Glutamatergic neuron (in vitro differentiated cells): ENCODE measurements around the gene SNRNP25. TPM values are rescaled to one million over a fixed set of nuclear protein-coding genes. Genes with fewer than 3 reads are reported as not detected.

Source experiments
- DNase-seq: peaks from one replicate; pipeline ENCODE4 v3.0.0; 2022
- H3K27ac Mint-ChIP-seq: one replicate; pipeline ENCODE4 v1.8.0; 2020; ENCODE audit warnings: mild to moderate bottlenecking, mixed read lengths, inconsistent platforms; ENCODE audit not compliant: unreplicated experiment
- H3K27me3 Mint-ChIP-seq: one replicate; pipeline ENCODE4 v1.8.0; 2020; ENCODE audit warnings: mild to moderate bottlenecking, moderate library complexity, mixed read lengths, inconsistent platforms; ENCODE audit not compliant: unreplicated experiment
- H3K36me3 Mint-ChIP-seq: one replicate; pipeline ENCODE4 v1.8.0; 2020; ENCODE audit warnings: mild to moderate bottlenecking, mixed read lengths, inconsistent platforms; ENCODE audit not compliant: unreplicated experiment
- H3K4me1 Mint-ChIP-seq: one replicate; pipeline ENCODE4 v1.8.0; 2020; ENCODE audit warnings: mild to moderate bottlenecking, low read depth, mixed read lengths, inconsistent platforms; ENCODE audit not compliant: unreplicated experiment
- H3K4me3 Mint-ChIP-seq: one replicate; pipeline ENCODE4 v1.8.0; 2020; ENCODE audit warnings: mild to moderate bottlenecking, mixed read lengths, inconsistent platforms; ENCODE audit not compliant: unreplicated experiment
- H3K9me3 Mint-ChIP-seq: one replicate; pipeline ENCODE4 v1.8.0; 2020; ENCODE audit warnings: mild to moderate bottlenecking, moderate library complexity, mixed read lengths, inconsistent platforms; ENCODE audit not compliant: unreplicated experiment
- total RNA-seq: library from RNA; stranded (reverse); fragmentation: NEBNext Ultra II Directional; extraction: Animal tissue kit (Norgen Biotek cat#: 25700); gene quantifications from one replicate; pipeline ENCODE4 v1.2.1, GENCODE V29; 2021; ENCODE audit not compliant: unreplicated experiment
- TF ChIP-seq, protein P1 (sequence below): fragments of 200-600 bp; sonication (generic); IDR thresholded peaks from one replicate; pipeline ENCODE4 v1.5.0; 2021; ENCODE audit not compliant: partially characterized antibody, unreplicated experiment

Gene SNRNP25
- total RNA-seq, 1 donor from 2014 or later = 21.5 TPM

DNA sequence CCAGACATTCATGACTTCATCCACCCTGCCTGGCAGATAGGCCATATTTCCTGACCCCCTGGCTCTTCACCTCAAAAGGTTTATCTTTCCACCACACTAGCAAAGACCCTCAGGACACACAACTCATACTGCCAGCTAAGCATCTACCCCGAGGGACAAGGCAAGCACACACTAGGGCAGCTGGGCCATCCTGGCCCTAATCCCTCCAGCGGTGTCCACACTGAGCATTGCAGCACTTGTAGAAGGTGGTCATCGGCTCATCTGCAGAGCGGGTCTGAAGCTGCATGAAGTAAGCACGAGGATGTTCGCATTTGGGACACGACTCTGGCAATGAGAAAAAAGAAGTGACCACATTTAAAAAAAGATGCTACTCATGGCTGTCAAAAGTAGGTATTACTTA, 6.4 kb upstream of the SNRNP25 start:
- Mint-ChIP-seq H3K36me3 (no peaks in the 10 kb centered on the region), H3K4me3 (no peak overlapping the region)

DNA sequence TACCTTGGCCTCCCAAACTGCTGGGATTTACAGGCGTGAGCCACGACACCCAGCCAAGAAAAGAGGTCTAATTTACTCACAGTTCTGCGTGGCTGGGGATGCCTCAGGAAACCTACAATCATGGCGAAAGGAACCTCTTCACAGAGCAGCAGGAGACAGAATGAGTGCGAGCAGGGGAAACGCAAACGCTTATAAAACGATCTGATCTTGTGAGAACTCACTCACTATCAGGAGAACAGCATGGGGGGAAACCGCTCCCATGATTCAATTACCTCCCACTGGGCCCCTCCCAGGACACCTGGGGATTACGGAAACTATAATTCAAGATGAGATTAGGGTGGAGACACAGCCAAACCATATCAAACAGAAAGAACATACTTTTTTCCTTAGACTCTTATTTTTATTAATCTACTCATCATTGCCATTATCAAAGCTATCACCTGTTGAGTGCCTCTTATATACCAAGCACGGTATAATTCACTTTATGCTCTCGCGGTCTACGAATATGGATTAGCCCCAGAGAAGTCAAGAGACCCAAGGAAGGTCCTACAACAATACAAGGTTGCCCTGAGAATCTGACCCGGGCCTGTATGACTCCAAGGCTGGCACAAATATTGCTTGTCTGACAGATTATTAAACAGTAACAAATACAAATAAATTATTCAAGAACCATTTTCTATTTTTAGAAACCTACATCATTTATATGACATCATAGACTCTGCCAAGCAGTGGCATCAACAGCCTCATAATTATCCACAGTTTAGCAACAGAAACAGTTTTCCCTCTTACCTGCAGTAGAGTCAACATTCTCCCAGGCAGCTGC, 2.6 kb upstream of the SNRNP25 start:
- H3K27ac Mint-ChIP-seq = no peak overlapping the region
- TF ChIP-seq, protein P1, sequence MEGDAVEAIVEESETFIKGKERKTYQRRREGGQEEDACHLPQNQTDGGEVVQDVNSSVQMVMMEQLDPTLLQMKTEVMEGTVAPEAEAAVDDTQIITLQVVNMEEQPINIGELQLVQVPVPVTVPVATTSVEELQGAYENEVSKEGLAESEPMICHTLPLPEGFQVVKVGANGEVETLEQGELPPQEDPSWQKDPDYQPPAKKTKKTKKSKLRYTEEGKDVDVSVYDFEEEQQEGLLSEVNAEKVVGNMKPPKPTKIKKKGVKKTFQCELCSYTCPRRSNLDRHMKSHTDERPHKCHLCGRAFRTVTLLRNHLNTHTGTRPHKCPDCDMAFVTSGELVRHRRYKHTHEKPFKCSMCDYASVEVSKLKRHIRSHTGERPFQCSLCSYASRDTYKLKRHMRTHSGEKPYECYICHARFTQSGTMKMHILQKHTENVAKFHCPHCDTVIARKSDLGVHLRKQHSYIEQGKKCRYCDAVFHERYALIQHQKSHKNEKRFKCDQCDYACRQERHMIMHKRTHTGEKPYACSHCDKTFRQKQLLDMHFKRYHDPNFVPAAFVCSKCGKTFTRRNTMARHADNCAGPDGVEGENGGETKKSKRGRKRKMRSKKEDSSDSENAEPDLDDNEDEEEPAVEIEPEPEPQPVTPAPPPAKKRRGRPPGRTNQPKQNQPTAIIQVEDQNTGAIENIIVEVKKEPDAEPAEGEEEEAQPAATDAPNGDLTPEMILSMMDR = no peak

More for the DNA sequence above, 6.4 kb upstream of the SNRNP25 start:
- TF ChIP-seq, protein P1 = no peak
- Mint-ChIP-seq H3K4me1 (peaks cover 1% of the 10 kb centered on the region), H3K9me3 (peaks cover 2% of the 10 kb centered on the region), H3K27me3 (peaks cover 1% of the 10 kb centered on the region), H3K27ac (no peak overlapping the region)
- DNase-seq = no peak

DNA sequence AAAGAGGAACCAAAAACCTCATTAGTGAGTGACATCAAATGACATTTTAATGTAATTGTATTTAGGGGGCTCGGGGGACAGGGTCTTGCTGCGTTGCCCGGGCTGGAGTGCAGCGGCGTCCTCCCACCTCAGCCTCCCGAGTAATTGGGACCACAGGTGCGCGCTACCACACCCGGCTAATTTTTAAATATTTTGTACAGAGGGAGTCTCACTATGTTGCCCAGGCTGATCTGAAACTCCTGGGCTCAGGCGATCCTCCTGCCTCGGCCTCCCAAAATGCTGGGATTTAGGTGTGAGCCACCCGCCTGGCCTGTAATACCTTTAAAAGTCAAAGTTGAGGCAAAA, 581 bp downstream of the SNRNP25 start:
- Mint-ChIP-seq H3K27ac (no peak overlapping the region), H3K27me3 (peaks cover 5% of the 10 kb centered on the region), H3K36me3 (peaks cover 7% of the 10 kb centered on the region), H3K4me1 (peaks cover 5% of the 10 kb centered on the region), H3K4me3 (peak overlapping the region; percentile 99), H3K9me3 (peaks cover 2% of the 10 kb centered on the region)
- TF ChIP-seq, protein P1 = no peak
- DNase-seq = no peak

More for the DNA sequence above, 2.6 kb upstream of the SNRNP25 start:
- peaks cover 5% of the 10 kb centered on the region for H3K4me1 Mint-ChIP-seq
- H3K4me3 Mint-ChIP-seq = no peak overlapping the region
- peaks cover 6% of the 10 kb centered on the region for H3K27me3 Mint-ChIP-seq
- peaks cover 2% of the 10 kb centered on the region for H3K9me3 Mint-ChIP-seq
- no peak for DNase-seq
- no peaks in the 10 kb centered on the region for H3K36me3 Mint-ChIP-seq

DNA sequence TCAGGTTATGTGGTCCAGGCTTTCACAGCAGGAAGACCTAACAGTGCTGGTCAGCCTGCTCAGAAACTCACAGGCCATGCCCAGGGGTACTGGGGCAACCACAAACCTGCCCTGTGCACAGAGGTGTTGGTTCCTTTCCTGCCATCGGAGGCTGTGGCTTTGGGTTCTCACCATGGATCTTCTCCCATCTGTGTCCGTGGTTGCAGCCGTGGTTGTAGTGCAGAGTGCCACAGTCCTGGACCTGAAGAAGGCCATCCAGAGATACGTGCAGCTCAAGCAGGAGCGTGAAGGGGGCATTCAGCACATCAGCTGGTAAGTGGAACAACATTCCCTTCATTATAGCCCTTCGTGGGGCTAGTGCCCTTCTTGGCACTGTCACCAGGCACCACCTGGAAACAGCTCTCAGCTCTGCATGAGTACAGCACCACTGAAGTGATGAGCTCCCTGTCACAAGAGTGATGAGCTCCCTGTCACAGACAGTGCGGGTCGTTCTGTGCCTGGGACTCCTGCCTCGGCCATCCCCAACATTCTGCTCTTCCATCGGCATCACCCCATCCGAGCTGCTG, 2.0 kb downstream of the SNRNP25 start:
- Mint-ChIP-seq H3K9me3 (peaks cover 2% of the 10 kb centered on the region), H3K4me3 (no peak overlapping the region), H3K27ac (no peak overlapping the region), H3K4me1 (peaks cover 5% of the 10 kb centered on the region), H3K27me3 (peaks cover 9% of the 10 kb centered on the region), H3K36me3 (peaks cover 10% of the 10 kb centered on the region)
- DNase-seq = no peak
- TF ChIP-seq, protein P1 = no peak

DNA sequence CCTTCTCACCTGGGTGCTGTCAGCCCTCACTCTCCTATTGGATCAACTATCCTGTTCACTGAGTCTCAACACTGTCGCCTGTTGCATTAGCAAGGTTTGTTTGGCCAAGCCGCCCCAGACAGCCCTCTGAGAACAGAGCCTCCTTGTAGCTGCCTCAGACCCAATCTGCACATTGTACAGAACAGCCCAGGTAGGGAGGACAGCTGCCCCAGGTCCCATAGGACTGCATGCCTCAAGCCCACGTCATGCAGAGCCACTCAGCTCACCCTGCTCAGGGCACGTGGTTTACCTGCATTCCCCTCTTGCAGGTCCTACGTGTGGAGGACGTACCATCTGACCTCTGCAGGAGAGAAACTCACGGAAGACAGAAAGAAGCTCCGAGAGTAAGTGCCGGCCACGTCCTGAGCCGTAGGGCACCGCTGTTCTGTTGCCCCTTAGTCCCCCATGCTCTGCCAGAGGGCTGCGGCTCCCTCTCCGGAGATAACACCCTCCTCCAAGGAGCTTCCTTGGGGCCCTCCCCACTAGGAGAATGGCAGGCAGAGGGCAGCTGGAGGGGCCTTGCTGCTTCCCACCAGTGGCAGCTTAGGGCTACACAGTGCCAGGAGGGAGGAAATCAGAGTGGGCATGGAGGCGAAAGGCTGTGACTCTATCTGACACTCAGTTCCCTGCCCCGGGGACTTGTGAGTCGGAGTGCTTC, 2.8 kb downstream of the SNRNP25 start:
- TF ChIP-seq, protein P1 = no peak
- Mint-ChIP-seq H3K27me3 (peaks cover 11% of the 10 kb centered on the region), H3K27ac (no peak overlapping the region), H3K36me3 (peaks cover 13% of the 10 kb centered on the region), H3K9me3 (no peaks in the 10 kb centered on the region), H3K4me1 (peaks cover 5% of the 10 kb centered on the region), H3K4me3 (no peak overlapping the region)
- DNase-seq = no peak
